Measurements from ENCODE around the gene ANTKMT. TPM values are rescaled to one million over a fixed set of nuclear protein-coding genes. Genes with fewer than 3 reads are reported as not detected.
A peak's percentile ranks its signal among the peaks of the same experiment; 100 is the strongest.

The ANTKMT gene
- total RNA-seq, 2 experiments from 2014 or later = 8.1 TPM

- POLR2A ChIA-PET = interaction anchor here (0.8 to 5.0 kb wide), 7 partner anchors 9 to 91 kb away, joined by 3 to 30 read pairs (median 5); partner anchors contain the start of genes CHTF18, METRN, METTL26 and RPUSD1
- Mint-ChIP-seq H3K4me1 (ENCODE audit: low read depth) (no peaks in the 10 kb centered on the region), H3K9me3 (no peaks in the 10 kb centered on the region), H3K4me3 (no peak overlapping the region), H3K27ac (no peak overlapping the region), H3K27me3 (no peaks in the 10 kb centered on the region), H3K36me3 (ENCODE audit: low read depth) (no peaks in the 10 kb centered on the region)
- Histone ChIP-seq H3K36me3 (ENCODE audit: insufficient read depth, low read length) (peaks cover 3% of the 10 kb centered on the region), H3K4me3 (ENCODE audit: low read length) (peak overlapping the region; percentile 68), H3K9me3 (ENCODE audit: control insufficient read depth in 1 of 2, insufficient read depth in 1 of 2, low read length in 2 of 2) (no peaks in the 10 kb centered on the region), H3K4me1 (ENCODE audit: insufficient read depth, low read length) (peaks cover 31% of the 10 kb centered on the region), H3K27ac (ENCODE audit: low read depth in 1 of 2, low read length in 2 of 2) (no peak overlapping the region), H3K27me3 (ENCODE audit: control insufficient read depth in 1 of 2, insufficient read depth in 2 of 2, low read length in 2 of 2) (no peaks in the 10 kb centered on the region)
- ATAC-seq (ENCODE audit: poor library complexity) (peak; percentile 19), DNase-seq (peak in 5 of 14 experiments; percentile 30 to 59 (median 46))
- no peak for TF ChIP-seq CTCF (IDR thresholded peaks at IDR 0.05)
- intact Hi-C loops (cut with DNase I, micrococcal nuclease) = no loop called here
- CTCF ChIA-PET = no interaction called here
Measured at GRCh38 chr16:727291-727977, 6.5 kb downstream of the ANTKMT start.

GRCh38 chr16:728131-728889 is 7.4 kb downstream of the ANTKMT start:
- peak; percentile 74 for ATAC-seq (ENCODE audit: poor library complexity)
- intact Hi-C loops (cut with DNase I, micrococcal nuclease) = loop anchor here in 1 of 2 experiments (2.0 kb wide), 1 partner anchor 14 kb away; the partner anchor contains the start of gene METRN
- Histone ChIP-seq H3K4me1 (ENCODE audit: insufficient read depth, low read length) (peaks cover 26% of the 10 kb centered on the region), H3K27me3 (ENCODE audit: control insufficient read depth in 1 of 2, insufficient read depth in 2 of 2, low read length in 2 of 2) (no peaks in the 10 kb centered on the region), H3K4me3 (ENCODE audit: low read length) (peak overlapping the region; percentile 41), H3K9me3 (ENCODE audit: control insufficient read depth in 1 of 2, insufficient read depth in 1 of 2, low read length in 2 of 2) (no peaks in the 10 kb centered on the region), H3K27ac (ENCODE audit: low read depth in 1 of 2, low read length in 2 of 2) (no peak overlapping the region), H3K36me3 (ENCODE audit: insufficient read depth, low read length) (peaks cover 4% of the 10 kb centered on the region)
- Mint-ChIP-seq H3K27me3 (no peaks in the 10 kb centered on the region), H3K4me1 (ENCODE audit: low read depth) (no peaks in the 10 kb centered on the region), H3K4me3 (peak overlapping the region; percentile 38), H3K27ac (no peak overlapping the region), H3K9me3 (no peaks in the 10 kb centered on the region), H3K36me3 (ENCODE audit: low read depth) (peaks cover 6% of the 10 kb centered on the region)
- CTCF ChIA-PET = interaction anchor here (0.9 kb wide), 1 partner anchor 13 kb away, joined by 3 read pairs; the partner anchor contains the start of gene CIAO3
- TF ChIP-seq CTCF (IDR thresholded peaks at IDR 0.05) = no peak
- POLR2A ChIA-PET = interaction anchor here (0.6 to 5.0 kb wide), 10 partner anchors 8 to 200 kb away, joined by 3 to 30 read pairs (median 4); partner anchors contain the start of genes CAPN15, CHTF18, CIAO3 and METRN
- DNase-seq = peak in 12 of 14 experiments; percentile 42 to 92 (median 56)

GRCh38 chr16:728890-729744 is 8.2 kb downstream of the ANTKMT start:
- Mint-ChIP-seq H3K27me3 (no peaks in the 10 kb centered on the region), H3K4me3 (peak overlapping the region; percentile 60), H3K27ac (no peak overlapping the region), H3K36me3 (ENCODE audit: low read depth) (peaks cover 6% of the 10 kb centered on the region), H3K4me1 (ENCODE audit: low read depth) (no peaks in the 10 kb centered on the region), H3K9me3 (no peaks in the 10 kb centered on the region)
- H3K36me3 ChIP-seq (ENCODE audit: insufficient read depth, low read length) = peaks cover 11% of the 10 kb centered on the region
- peak overlapping the region; percentile 41 for H3K4me3 ChIP-seq (ENCODE audit: low read length)
- no peak for TF ChIP-seq CTCF (IDR thresholded peaks at IDR 0.05)
- no peaks in the 10 kb centered on the region for H3K9me3 ChIP-seq (ENCODE audit: control insufficient read depth in 1 of 2, insufficient read depth in 1 of 2, low read length in 2 of 2)
- DNase-seq (peak in 1 of 14 experiments; percentile 33), ATAC-seq (ENCODE audit: poor library complexity) (no peak)
- no peak overlapping the region for H3K27ac ChIP-seq (ENCODE audit: low read depth in 1 of 2, low read length in 2 of 2)
- POLR2A ChIA-PET = interaction anchor here (0.9 to 5.0 kb wide), 4 partner anchors 10 to 33 kb away, joined by 5 to 30 read pairs (median 14); partner anchors contain the start of genes CIAO3 and METRN
- intact Hi-C loops (cut with DNase I, micrococcal nuclease) = loop anchor here in 1 of 2 experiments (2.0 kb wide), 1 partner anchor 14 kb away; the partner anchor contains the start of gene METRN
- H3K4me1 ChIP-seq (ENCODE audit: insufficient read depth, low read length) = peaks cover 23% of the 10 kb centered on the region
- no peaks in the 10 kb centered on the region for H3K27me3 ChIP-seq (ENCODE audit: control insufficient read depth in 1 of 2, insufficient read depth in 2 of 2, low read length in 2 of 2)
- CTCF ChIA-PET = interaction anchor here (0.9 to 1.9 kb wide), 2 partner anchors 12 to 17 kb away, joined by 3 to 5 read pairs; partner anchors contain the start of gene CIAO3
